ENCODE data around the gene PIGL.

- TF ChIP-seq POLR2A (IDR thresholded peaks at IDR 0.05) (no peak), CTCF (IDR thresholded peaks at IDR 0.05) (no peak)
Observed at GRCh38 chr17:16250635-16251034, 33.6 kb downstream of the PIGL start.

All from body of pancreas (tissue), 4 donors.